Measurements from ENCODE around the gene PHRF1. TPM values are rescaled to one million over a fixed set of nuclear protein-coding genes. Genes with fewer than 3 reads are reported as not detected.

The PHRF1 gene
- total and polyA plus RNA-seq, 11 donors: 11.6 to 21.3 (median 18.1) TPM

DNA sequence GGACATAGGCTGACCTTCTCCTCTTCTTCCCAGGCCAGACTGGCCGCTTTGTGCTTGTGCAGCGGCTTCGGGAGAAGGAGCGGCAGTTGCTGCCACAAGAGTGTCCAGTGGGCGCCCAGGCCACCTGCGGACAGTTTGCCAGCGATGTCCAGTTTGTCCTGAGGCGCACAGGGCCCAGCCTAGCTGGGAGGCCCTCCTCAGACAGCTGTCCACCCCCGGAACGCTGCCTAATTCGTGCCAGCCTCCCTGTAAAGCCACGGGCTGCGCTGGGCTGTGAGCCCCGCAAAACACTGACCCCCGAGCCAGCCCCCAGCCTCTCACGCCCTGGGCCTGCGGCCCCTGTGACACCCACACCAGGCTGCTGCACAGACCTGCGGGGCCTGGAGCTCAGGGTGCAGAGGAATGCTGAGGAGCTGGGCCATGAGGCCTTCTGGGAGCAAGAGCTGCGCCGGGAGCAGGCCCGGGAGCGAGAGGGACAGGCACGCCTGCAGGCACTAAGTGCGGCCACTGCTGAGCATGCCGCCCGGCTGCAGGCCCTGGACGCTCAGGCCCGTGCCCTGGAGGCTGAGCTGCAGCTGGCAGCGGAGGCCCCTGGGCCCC, 14.1 kb upstream of the PHRF1 start:
- Histone ChIP-seq H3K27ac (no peak overlapping the region), H3K4me1 (peaks cover 0 to 28% (median 12%) of the 10 kb centered on the region in 12 donors), H3K36me3 (no peaks in the 10 kb centered on the region), H3K27me3 (peaks cover 0 to 25% (median 14%) of the 10 kb centered on the region in 9 donors), H3K4me3 (peak overlapping the region in 3 of 12 donors; percentile 67 to 96 (median 79)), H3K9me3 (no peaks in the 10 kb centered on the region)
- intact Hi-C loops (cut with DNase I): no loop called here
- WGBS, 4 donors: 94 to 98% (median 96%) methylated on average over 23 to 29 of the region's 29 CpGs
- DNase-seq (peak in 2 of 5 donors; percentile 22 to 54), ATAC-seq (no peak)
- TF ChIP-seq CTCF (IDR thresholded peaks at IDR 0.05) (no peak), POLR2A (IDR thresholded peaks at IDR 0.05) (no peak)

DNA sequence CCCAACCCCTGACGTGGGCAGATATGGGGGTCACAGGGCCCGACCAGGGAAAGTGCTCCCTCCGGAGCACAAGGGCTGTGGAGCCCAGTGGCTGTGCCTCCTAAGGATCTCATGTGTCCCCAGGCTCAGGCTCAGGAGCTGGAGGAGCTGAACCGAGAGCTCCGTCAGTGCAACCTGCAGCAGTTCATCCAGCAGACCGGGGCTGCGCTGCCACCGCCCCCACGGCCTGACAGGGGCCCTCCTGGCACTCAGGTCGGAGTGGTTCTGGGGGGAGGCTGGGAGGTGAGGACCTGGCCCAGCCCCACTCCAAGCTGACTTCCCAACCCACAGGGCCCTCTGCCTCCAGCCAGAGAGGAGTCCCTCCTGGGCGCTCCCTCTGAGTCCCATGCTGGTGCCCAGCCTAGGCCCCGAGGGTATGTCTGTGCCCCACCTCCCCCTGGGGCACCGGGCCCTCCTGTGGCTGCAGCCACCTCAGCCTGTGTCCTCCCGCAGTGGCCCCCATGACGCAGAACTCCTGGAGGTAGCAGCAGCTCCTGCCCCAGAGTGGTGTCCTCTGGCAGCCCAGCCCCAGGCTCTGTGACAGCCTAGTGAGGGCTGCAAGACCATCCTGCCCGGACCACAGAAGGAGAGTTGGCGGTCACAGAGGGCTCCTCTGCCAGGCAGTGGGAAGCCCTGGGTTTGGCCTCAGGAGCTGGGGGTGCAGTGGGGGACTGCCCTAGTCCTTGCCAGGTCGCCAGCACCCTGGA, 13.0 kb upstream of the PHRF1 start:
- Histone ChIP-seq H3K27me3 (peaks cover 0 to 15% (median 10%) of the 10 kb centered on the region in 9 donors), H3K9me3 (no peaks in the 10 kb centered on the region), H3K27ac (no peak overlapping the region), H3K4me3 (no peak overlapping the region), H3K36me3 (no peaks in the 10 kb centered on the region), H3K4me1 (peaks cover 0 to 38% (median 16%) of the 10 kb centered on the region in 12 donors)
- no peak for ATAC-seq
- TF ChIP-seq POLR2A (IDR thresholded peaks at IDR 0.05) (no peak), CTCF (IDR thresholded peaks at IDR 0.05) (no peak)
- intact Hi-C loops (cut with DNase I): no loop called here
- peak in 1 of 5 donors; percentile 18 for DNase-seq
- 81 to 94% (median 92%) methylated on average over 11 to 18 of the region's 18 CpGs for WGBS, 4 donors

GRCh38 chr11:563812-564578, 12.3 kb upstream of the PHRF1 start:
- 88 to 89% (median 89%) methylated on average over 8 to 12 of the region's 12 CpGs for WGBS, 4 donors
- no peaks in the 10 kb centered on the region for H3K9me3 ChIP-seq
- intact Hi-C loops (cut with DNase I): no loop called here
- H3K4me3 ChIP-seq: no peak overlapping the region
- H3K4me1 ChIP-seq: peaks cover 0 to 40% (median 17%) of the 10 kb centered on the region in 12 donors
- peaks cover 0 to 8% (median 4%) of the 10 kb centered on the region in 9 donors for H3K27me3 ChIP-seq
- DNase-seq: peak in 1 of 5 donors; percentile 54
- no peak for ATAC-seq
- TF ChIP-seq POLR2A (IDR thresholded peaks at IDR 0.05) (no peak), CTCF (IDR thresholded peaks at IDR 0.05) (no peak)
- no peaks in the 10 kb centered on the region for H3K36me3 ChIP-seq
- no peak overlapping the region for H3K27ac ChIP-seq

Data from heart left ventricle (tissue), 16 donors.